Measurements from ENCODE around the gene ITPR2.

Gene ITPR2

GRCh38 chr12:26728205-26729050 is 104.6 kb downstream of the ITPR2 start:
- DNase-seq = no peak

- no peak for DNase-seq
Observed at GRCh38 chr12:26727482-26728204, 105.4 kb downstream of the ITPR2 start.

DNA sequence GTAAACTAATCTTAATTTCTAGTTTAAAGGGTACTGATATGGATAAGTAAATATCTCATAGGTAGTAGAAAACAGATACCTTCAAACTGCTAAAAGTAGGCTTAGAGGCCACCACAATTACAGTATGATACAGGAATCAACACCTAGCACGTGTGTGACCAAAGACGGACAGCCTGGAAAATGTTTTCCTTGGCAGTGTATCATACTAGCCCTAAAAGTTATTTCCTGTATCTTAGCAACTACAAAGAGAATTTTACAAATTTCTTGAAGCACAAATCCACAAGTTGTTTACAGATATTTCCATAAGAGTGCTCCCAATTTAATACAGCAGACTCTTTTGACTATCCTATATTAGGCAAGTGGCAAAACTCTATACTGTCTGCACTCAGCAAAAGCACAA is 106.0 kb downstream of the ITPR2 start:
- no peak for DNase-seq

GRCh38 chr12:26725276-26725916 is 107.6 kb downstream of the ITPR2 start:
- DNase-seq = no peak

GRCh38 chr12:26724309-26724702 is 108.7 kb downstream of the ITPR2 start:
- no peak for DNase-seq

GRCh38 chr12:26723379-26724308 is 109.3 kb downstream of the ITPR2 start:
- no peak for DNase-seq

DNA sequence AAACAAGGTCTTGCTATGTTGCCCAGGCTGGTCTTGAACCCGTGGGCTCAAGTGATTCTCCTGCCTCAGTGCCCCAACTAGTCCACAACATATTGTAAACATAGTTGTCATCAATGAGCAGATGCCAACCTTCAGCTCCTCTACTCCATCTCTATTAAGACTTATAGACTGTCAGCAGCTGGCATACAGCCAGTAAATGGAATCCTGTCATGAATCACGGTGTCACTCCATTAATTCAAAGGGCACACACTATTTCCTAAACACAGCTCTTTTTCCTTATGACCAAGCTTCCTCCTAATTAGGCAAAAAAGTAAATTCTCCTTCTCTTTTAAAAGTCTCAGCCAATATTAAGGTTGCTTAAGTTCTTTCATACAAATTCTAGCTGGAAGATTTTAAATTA is 111.2 kb downstream of the ITPR2 start:
- DNase-seq = no peak

GRCh38 chr12:26719852-26720251 is 113.1 kb downstream of the ITPR2 start:
- no peak for DNase-seq

- no peak for DNase-seq
Observed at GRCh38 chr12:26717757-26718156, 115.2 kb downstream of the ITPR2 start.

- no peak for DNase-seq
Observed at GRCh38 chr12:26715232-26715631, 117.8 kb downstream of the ITPR2 start.

DNA sequence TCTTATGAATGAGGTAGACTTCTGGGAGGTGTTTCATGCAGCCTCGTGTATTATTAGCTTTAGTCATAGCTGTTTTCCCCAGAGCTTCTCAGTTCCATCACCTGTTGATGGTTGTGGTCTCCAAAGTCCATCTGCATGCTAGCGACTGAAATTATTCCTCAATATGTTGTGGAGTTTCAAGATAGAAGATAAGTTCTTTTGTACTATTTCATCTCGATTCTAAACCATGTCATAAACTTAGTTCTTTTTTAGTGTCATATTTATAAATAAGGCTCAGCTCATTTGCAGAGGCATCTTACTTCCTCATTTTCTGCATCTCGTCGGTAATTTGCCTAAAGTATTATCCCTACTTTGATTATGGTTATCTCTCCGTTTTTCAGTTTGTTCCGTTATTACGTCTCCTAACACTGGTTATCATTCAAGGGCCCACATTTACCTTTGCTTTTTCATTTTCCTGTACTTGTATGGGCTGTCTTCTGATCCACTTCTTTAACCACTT is 119.1 kb downstream of the ITPR2 start:
- DNase-seq = no peak

- DNase-seq = no peak
Observed at GRCh38 chr12:26712892-26713291, 120.1 kb downstream of the ITPR2 start.

DNA sequence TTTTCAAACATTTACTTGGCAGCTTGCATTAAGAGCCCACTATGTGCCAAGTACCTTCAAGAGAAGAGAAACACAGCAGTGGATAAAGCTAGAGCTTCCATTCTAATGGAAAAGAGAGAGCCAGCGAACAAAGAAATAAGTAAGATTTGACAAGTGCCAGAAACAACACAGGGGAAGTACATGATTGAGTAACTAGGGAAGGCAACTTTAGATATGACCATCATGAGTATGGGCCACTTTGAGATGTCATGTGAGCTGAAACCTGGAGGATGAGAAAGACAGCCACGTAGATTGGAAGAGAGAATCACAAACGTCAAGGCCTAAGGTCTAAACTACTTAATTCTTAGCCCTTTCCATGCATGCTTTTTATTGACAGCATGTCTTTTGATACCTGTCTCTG is 121.4 kb downstream of the ITPR2 start:
- DNase-seq = no peak

- DNase-seq = no peak
Observed at GRCh38 chr12:26711072-26711471, 121.9 kb downstream of the ITPR2 start.

DNA sequence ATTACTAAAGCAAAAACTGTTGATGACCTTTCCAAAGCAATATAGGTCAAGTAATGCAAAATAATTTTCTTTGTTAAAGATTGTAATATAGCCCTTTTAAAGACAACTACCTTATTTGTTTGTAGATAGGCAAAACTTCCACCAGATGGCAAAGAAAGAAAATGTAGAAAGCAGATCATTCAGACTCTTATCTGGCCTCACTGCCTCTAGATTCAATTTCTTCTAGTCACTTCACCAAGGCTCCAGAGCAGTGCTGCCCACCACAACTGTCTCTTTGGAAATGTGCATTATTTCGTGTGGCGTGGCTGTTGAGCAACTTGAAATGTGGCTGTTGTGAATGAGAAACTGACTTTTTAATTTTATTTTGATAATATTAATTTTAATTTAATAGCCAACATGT is 127.1 kb downstream of the ITPR2 start:
- DNase-seq = no peak

GRCh38 chr12:26704684-26705460 is 128.1 kb downstream of the ITPR2 start:
- DNase-seq = no peak

DNA sequence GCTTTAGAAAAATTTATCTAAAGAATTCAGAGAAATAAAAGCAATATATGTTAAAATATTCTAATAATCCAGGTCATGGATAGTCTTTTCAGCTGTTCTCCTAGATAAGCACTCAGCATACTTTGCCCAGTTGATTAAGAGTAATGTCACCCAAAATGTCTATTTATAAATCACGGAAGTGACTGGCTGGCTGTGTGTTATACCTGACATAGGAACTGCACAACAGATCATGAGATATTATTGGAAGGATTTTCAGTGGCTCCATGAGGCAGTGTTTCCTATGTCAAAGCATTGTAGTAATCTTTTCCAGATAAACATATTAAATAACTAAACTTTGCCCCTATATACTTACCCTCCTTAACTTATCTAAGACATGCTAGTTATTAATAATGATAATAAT is 128.8 kb downstream of the ITPR2 start:
- no peak for DNase-seq

- no peak for DNase-seq
Observed at GRCh38 chr12:26702741-26703140, 130.3 kb downstream of the ITPR2 start.

GRCh38 chr12:26701604-26702215 is 131.3 kb downstream of the ITPR2 start:
- no peak for DNase-seq

DNA sequence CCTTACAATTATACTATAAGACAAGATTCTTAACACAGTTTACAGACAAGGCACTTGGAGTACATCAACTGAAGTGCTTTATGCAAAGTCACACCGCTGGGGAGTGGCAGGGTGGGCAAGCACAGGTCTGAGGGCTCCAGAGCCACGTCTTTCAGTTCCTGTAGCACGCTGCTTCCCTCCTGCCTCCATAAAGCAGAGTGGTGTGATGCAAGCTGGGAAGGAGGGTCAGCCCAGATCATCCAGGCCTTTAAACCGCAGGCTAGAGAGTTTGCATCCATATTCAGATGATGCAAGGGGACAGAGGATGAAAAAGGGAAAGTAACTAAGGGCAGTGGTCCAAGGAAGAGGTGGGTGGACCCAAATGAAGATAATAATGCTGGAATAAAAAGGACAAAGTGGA is 132.6 kb downstream of the ITPR2 start:
- no peak for DNase-seq

- no peak for DNase-seq
Observed at GRCh38 chr12:26699237-26699636, 133.8 kb downstream of the ITPR2 start.

Measured in activated naive CD4-positive, alpha-beta T cell treated with Interleukin-2 at 50 U/mL for 16 hours (primary cell).